ENCODE data around the gene TRIM8. TPM values are rescaled to one million over a fixed set of nuclear protein-coding genes. Genes with fewer than 3 reads are reported as not detected.

The TRIM8 gene
- total RNA-seq, 1 experiment from 2014 or later: 36.3 TPM

DNA sequence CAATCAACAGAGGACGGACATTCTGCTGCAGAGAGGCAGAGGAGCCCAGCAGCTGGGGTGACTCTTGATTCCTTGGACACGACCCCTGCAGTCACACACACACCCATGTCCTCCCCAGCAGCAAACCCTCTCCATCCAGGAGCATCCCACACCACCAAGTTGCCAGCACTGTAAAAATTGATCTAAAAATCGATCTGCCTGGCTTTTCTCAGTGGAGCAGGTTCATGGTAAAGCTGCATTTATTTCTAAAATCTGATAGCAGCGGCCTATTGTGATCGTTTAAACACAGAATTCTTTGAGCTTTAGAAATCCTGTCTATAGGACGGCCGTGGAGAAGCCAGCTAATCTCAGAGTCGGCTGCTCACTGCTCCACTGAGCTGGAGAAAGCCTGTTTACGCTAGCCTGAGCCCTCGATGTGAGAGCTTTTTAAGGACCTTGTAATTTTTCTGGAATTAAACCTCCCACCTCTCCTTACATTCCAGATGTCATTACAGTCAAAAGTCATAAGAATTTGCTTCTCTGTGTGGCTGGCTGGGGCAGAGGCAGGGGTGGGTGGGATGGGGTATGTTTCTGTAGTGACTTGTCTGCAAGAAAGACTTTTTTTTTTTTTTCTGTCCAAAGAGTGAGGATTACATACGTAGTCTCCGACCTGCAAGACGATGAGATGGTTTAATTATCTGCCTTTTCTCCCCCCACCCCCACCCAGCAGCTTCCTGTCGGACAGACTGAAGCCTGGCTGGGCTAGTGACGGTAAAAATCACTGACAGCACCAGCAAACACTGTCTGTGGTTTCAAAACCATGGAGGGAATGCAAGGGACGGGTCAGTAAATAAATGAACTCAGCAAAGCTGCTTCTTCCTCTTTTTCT, 31.6 kb downstream of the TRIM8 start:
- peaks cover 80% of the 10 kb centered on the region for H3K4me1 Mint-ChIP-seq

DNA sequence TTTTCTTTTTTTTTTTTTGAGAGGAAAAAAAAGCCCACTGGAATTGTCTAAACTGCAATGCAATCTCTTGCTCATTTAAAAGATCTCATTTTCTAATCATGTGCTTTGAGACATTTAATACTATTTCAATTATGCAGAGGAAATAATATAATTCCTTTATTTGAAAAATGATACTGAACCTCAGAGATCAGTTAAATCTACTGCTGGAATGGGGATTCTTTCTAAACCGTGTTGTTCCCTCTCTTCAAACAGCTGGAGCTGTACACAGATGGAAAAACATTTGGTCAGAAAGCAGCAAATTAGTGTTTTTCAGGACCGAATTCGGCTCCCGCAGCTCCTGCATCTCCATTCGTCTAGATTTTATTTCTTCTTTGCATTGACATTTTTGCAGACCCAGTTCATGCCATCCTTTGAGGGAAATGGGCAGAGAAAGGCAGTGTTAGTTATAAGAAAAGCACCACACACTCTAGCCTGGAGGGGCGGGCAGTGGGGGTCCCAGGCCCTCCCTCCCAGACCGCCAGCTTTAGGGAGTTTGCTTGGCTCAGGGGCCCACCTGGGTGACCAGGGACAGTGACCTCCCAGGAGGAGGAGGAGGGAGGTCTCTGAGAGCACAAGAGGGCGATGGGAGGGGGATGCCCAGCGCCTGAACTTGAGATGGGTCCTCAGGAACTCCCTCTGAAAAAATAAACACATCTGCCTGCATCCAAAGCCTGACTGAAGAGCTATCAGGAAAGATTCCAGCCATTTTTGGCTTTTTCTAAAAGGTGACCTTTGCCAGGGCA, 32.4 kb downstream of the TRIM8 start:
- no peak for ATAC-seq
- POLR2A ChIA-PET: no interaction called here
- CTCF ChIA-PET: interaction anchor here (0.6 to 7.2 kb wide), 15 partner anchors 9 to 809 kb away, joined by 3 to 101 read pairs (median 4); partner anchors contain the start of genes ACTR1A, ARL3, SFXN2 and SUFU
- Mint-ChIP-seq H3K4me1 (peaks cover 72% of the 10 kb centered on the region), H3K36me3 (peaks cover 7% of the 10 kb centered on the region; the same call in 1 of the 2 replicates), H3K4me3 (no peak overlapping the region), H3K9me3 (no peaks in the 10 kb centered on the region), H3K27me3 (ENCODE audit: low read depth) (no peaks in the 10 kb centered on the region), H3K27ac (no peak overlapping the region; the same call in 1 of the 2 replicates)
- DNase-seq (ENCODE audit: low spot score): no peak
- TF ChIP-seq JUN (CRISPR knock-in tag; IDR thresholded peaks at IDR 0.05): no peak
- TF ChIP-seq, protein P1, sequence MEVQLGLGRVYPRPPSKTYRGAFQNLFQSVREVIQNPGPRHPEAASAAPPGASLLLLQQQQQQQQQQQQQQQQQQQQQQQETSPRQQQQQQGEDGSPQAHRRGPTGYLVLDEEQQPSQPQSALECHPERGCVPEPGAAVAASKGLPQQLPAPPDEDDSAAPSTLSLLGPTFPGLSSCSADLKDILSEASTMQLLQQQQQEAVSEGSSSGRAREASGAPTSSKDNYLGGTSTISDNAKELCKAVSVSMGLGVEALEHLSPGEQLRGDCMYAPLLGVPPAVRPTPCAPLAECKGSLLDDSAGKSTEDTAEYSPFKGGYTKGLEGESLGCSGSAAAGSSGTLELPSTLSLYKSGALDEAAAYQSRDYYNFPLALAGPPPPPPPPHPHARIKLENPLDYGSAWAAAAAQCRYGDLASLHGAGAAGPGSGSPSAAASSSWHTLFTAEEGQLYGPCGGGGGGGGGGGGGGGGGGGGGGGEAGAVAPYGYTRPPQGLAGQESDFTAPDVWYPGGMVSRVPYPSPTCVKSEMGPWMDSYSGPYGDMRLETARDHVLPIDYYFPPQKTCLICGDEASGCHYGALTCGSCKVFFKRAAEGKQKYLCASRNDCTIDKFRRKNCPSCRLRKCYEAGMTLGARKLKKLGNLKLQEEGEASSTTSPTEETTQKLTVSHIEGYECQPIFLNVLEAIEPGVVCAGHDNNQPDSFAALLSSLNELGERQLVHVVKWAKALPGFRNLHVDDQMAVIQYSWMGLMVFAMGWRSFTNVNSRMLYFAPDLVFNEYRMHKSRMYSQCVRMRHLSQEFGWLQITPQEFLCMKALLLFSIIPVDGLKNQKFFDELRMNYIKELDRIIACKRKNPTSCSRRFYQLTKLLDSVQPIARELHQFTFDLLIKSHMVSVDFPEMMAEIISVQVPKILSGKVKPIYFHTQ (CRISPR knock-in tag; IDR thresholded peaks at IDR 0.05): no peak
- no peak for TF ChIP-seq ZNF317 (CRISPR knock-in tag; IDR thresholded peaks at IDR 0.05; ENCODE audit: borderline replicate concordance, low read depth)
- no peak for TF ChIP-seq OVOL2 (CRISPR knock-in tag; IDR thresholded peaks at IDR 0.05; ENCODE audit: borderline replicate concordance)
- no peak for TF ChIP-seq TP53 (CRISPR knock-in tag; IDR thresholded peaks at IDR 0.05)
- TF ChIP-seq, protein P2, sequence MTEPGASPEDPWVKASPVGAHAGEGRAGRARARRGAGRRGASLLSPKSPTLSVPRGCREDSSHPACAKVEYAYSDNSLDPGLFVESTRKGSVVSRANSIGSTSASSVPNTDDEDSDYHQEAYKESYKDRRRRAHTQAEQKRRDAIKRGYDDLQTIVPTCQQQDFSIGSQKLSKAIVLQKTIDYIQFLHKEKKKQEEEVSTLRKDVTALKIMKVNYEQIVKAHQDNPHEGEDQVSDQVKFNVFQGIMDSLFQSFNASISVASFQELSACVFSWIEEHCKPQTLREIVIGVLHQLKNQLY (CRISPR knock-in tag; IDR thresholded peaks at IDR 0.05): no peak

More for the DNA sequence above, 31.6 kb downstream of the TRIM8 start:
- Mint-ChIP-seq H3K4me3 (no peak overlapping the region), H3K27ac (peak overlapping the region; percentile 73), H3K9me3 (no peaks in the 10 kb centered on the region), H3K27me3 (ENCODE audit: low read depth) (no peaks in the 10 kb centered on the region), H3K36me3 (peaks cover 3% of the 10 kb centered on the region; the same call in 1 of the 2 replicates)
- ChIA-PET CTCF (interaction anchor here (0.5 to 7.2 kb wide), 26 partner anchors 9 to 810 kb away, joined by 3 to 101 read pairs (median 4); partner anchors contain the start of genes ACTR1A, ARL3, SFXN2 and SUFU), POLR2A (interaction anchor here (0.6 to 1.1 kb wide), 2 partner anchors 18 to 99 kb away, joined by 3 to 4 read pairs; no protein-coding TSS in a partner anchor)
- TF ChIP-seq GRHL2 (CRISPR knock-in tag; IDR thresholded peaks at IDR 0.05; ENCODE audit: insufficient replicate concordance, severe bottlenecking): no peak
- no peak for TF ChIP-seq ZNF138 (CRISPR knock-in tag; conservative IDR thresholded peaks at IDR 0.05)
- no peak for TF ChIP-seq NR3C1 (CRISPR knock-in tag; conservative IDR thresholded peaks at IDR 0.05; ENCODE audit: low read depth)
- no peak for TF ChIP-seq IRF2 (CRISPR knock-in tag; IDR thresholded peaks at IDR 0.05; ENCODE audit: borderline replicate concordance, low read depth)
- no peak for TF ChIP-seq ZNF232 (CRISPR knock-in tag; IDR thresholded peaks at IDR 0.05)
- TF ChIP-seq, protein P3, sequence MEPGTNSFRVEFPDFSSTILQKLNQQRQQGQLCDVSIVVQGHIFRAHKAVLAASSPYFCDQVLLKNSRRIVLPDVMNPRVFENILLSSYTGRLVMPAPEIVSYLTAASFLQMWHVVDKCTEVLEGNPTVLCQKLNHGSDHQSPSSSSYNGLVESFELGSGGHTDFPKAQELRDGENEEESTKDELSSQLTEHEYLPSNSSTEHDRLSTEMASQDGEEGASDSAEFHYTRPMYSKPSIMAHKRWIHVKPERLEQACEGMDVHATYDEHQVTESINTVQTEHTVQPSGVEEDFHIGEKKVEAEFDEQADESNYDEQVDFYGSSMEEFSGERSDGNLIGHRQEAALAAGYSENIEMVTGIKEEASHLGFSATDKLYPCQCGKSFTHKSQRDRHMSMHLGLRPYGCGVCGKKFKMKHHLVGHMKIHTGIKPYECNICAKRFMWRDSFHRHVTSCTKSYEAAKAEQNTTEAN (CRISPR knock-in tag; IDR thresholded peaks at IDR 0.05): no peak
- TF ChIP-seq, protein P4, sequence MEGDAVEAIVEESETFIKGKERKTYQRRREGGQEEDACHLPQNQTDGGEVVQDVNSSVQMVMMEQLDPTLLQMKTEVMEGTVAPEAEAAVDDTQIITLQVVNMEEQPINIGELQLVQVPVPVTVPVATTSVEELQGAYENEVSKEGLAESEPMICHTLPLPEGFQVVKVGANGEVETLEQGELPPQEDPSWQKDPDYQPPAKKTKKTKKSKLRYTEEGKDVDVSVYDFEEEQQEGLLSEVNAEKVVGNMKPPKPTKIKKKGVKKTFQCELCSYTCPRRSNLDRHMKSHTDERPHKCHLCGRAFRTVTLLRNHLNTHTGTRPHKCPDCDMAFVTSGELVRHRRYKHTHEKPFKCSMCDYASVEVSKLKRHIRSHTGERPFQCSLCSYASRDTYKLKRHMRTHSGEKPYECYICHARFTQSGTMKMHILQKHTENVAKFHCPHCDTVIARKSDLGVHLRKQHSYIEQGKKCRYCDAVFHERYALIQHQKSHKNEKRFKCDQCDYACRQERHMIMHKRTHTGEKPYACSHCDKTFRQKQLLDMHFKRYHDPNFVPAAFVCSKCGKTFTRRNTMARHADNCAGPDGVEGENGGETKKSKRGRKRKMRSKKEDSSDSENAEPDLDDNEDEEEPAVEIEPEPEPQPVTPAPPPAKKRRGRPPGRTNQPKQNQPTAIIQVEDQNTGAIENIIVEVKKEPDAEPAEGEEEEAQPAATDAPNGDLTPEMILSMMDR (IDR thresholded peaks at IDR 0.05): no peak
- TF ChIP-seq GABPB1 (CRISPR knock-in tag; IDR thresholded peaks at IDR 0.05): no peak
- TF ChIP-seq SP1 (CRISPR knock-in tag; conservative IDR thresholded peaks at IDR 0.05): no peak
- TF ChIP-seq, protein P5, sequence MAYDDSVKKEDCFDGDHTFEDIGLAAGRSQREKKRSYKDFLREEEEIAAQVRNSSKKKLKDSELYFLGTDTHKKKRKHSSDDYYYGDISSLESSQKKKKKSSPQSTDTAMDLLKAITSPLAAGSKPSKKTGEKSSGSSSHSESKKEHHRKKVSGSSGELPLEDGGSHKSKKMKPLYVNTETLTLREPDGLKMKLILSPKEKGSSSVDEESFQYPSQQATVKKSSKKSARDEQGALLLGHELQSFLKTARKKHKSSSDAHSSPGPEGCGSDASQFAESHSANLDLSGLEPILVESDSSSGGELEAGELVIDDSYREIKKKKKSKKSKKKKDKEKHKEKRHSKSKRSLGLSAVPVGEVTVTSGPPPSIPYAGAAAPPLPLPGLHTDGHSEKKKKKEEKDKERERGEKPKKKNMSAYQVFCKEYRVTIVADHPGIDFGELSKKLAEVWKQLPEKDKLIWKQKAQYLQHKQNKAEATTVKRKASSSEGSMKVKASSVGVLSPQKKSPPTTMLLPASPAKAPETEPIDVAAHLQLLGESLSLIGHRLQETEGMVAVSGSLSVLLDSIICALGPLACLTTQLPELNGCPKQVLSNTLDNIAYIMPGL (CRISPR knock-in tag; IDR thresholded peaks at IDR 0.05): no peak
- TF ChIP-seq, protein P6, sequence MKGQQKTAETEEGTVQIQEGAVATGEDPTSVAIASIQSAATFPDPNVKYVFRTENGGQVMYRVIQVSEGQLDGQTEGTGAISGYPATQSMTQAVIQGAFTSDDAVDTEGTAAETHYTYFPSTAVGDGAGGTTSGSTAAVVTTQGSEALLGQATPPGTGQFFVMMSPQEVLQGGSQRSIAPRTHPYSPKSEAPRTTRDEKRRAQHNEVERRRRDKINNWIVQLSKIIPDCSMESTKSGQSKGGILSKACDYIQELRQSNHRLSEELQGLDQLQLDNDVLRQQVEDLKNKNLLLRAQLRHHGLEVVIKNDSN (CRISPR knock-in tag; IDR thresholded peaks at IDR 0.05): no peak
- TF ChIP-seq, protein P7, sequence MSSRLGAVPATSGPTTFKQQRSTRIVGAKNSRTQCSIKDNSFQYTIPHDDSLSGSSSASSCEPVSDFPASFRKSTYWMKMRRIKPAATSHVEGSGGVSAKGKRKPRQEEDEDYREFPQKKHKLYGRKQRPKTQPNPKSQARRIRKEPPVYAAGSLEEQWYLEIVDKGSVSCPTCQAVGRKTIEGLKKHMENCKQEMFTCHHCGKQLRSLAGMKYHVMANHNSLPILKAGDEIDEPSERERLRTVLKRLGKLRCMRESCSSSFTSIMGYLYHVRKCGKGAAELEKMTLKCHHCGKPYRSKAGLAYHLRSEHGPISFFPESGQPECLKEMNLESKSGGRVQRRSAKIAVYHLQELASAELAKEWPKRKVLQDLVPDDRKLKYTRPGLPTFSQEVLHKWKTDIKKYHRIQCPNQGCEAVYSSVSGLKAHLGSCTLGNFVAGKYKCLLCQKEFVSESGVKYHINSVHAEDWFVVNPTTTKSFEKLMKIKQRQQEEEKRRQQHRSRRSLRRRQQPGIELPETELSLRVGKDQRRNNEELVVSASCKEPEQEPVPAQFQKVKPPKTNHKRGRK (CRISPR knock-in tag; IDR thresholded peaks at IDR 0.05; ENCODE audit: borderline replicate concordance): no peak
- TF ChIP-seq, protein P8, sequence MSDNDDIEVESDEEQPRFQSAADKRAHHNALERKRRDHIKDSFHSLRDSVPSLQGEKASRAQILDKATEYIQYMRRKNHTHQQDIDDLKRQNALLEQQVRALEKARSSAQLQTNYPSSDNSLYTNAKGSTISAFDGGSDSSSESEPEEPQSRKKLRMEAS (CRISPR knock-in tag; IDR thresholded peaks at IDR 0.05): no peak
- TF ChIP-seq TP53 (CRISPR knock-in tag; IDR thresholded peaks at IDR 0.05): no peak
- DNase-seq (ENCODE audit: low spot score): no peak
- no peak for ATAC-seq

Measured in WTC11 (cell line).